ENCODE measurements around the gene PFN3. TPM values are rescaled to one million over a fixed set of nuclear protein-coding genes. Genes with fewer than 3 reads are reported as not detected.

Gene PFN3
- polyA plus RNA-seq, 1 of the 3 experiments (the other 2 are of a cell fraction): not detected

- no peak for TF ChIP-seq POLR2AphosphoS5 (IDR thresholded peaks at IDR 0.05; ENCODE audit: low read depth, low read length)
- no peak for TF ChIP-seq RFX5 (IDR thresholded peaks at IDR 0.05; ENCODE audit: low read length)
- TF ChIP-seq, protein P1, sequence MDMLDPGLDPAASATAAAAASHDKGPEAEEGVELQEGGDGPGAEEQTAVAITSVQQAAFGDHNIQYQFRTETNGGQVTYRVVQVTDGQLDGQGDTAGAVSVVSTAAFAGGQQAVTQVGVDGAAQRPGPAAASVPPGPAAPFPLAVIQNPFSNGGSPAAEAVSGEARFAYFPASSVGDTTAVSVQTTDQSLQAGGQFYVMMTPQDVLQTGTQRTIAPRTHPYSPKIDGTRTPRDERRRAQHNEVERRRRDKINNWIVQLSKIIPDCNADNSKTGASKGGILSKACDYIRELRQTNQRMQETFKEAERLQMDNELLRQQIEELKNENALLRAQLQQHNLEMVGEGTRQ (IDR thresholded peaks at IDR 0.05; ENCODE audit: borderline replicate concordance, low read depth, low read length): no peak
- TF ChIP-seq FOSL2 (IDR thresholded peaks at IDR 0.05; ENCODE audit: borderline replicate concordance, low read depth): no peak
- no peak for TF ChIP-seq SMC3 (IDR thresholded peaks at IDR 0.05; ENCODE audit: low read depth, low read length)
- no peak for TF ChIP-seq SIN3A (IDR thresholded peaks at IDR 0.05; ENCODE audit: borderline replicate concordance, low read depth, low read length)
- no peak for TF ChIP-seq EP300 (IDR thresholded peaks at IDR 0.05; ENCODE audit: borderline replicate concordance in 1 of 2, low read depth in 1 of 2, low read length in 1 of 2)
- TF ChIP-seq, protein P2, sequence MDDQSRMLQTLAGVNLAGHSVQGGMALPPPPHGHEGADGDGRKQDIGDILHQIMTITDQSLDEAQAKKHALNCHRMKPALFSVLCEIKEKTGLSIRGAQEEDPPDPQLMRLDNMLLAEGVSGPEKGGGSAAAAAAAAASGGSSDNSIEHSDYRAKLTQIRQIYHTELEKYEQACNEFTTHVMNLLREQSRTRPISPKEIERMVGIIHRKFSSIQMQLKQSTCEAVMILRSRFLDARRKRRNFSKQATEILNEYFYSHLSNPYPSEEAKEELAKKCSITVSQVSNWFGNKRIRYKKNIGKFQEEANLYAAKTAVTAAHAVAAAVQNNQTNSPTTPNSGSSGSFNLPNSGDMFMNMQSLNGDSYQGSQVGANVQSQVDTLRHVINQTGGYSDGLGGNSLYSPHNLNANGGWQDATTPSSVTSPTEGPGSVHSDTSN (IDR thresholded peaks at IDR 0.05): no peak
These were observed 37.6 kb downstream of the PFN3 start (continued) for GRCh38 chr5:177362610-177363507.

- H3K27ac ChIP-seq (ENCODE audit: low read depth in 2 of 2, low read length in 1 of 2): no peak overlapping the region
- H3F3A ChIP-seq (replicated peaks; ENCODE audit: insufficient read depth): peaks cover 9% of the 10 kb centered on the region
- no peaks in the 10 kb centered on the region for H4K20me1 ChIP-seq (ENCODE audit: insufficient read depth)
- H3K9me2 ChIP-seq: no peaks in the 10 kb centered on the region
- H3K9me3 ChIP-seq: no peaks in the 10 kb centered on the region
- 84% methylated on average over 8 of the region's 8 CpGs for WGBS (ENCODE audit: low lambda C conversion rate)
- DNase-seq: no peak
- ChIA-PET CTCF (interaction anchor here (0.8 to 1.3 kb wide), 4 partner anchors 10 to 95 kb away, joined by 3 to 4 read pairs (median 4); no protein-coding TSS in a partner anchor), POLR2A (no interaction called here)
- H3K4me2 ChIP-seq: no peak overlapping the region
- TF ChIP-seq, protein P2 (IDR thresholded peaks at IDR 0.05): no peak
- TF ChIP-seq YY1 (IDR thresholded peaks at IDR 0.05; ENCODE audit: low read depth) (no peak), TEAD4 (IDR thresholded peaks at IDR 0.05; ENCODE audit: borderline replicate concordance, insufficient read depth) (no peak), RFX5 (IDR thresholded peaks at IDR 0.05; ENCODE audit: low read length) (no peak), NFIC (IDR thresholded peaks at IDR 0.05; ENCODE audit: borderline replicate concordance) (no peak), MAX (IDR thresholded peaks at IDR 0.05; ENCODE audit: low read depth) (no peak), NRF1 (IDR thresholded peaks at IDR 0.05; ENCODE audit: low read depth, low read length) (no peak), RAD21 (IDR thresholded peaks at IDR 0.05; ENCODE audit: low read length) (no peak), TAF1 (IDR thresholded peaks at IDR 0.05; ENCODE audit: borderline replicate concordance, low read depth, low read length) (no peak), GABPA (IDR thresholded peaks at IDR 0.05; ENCODE audit: low read depth) (no peak), EP300 (IDR thresholded peaks at IDR 0.05; ENCODE audit: borderline replicate concordance in 1 of 2, low read depth in 1 of 2, low read length in 1 of 2) (no peak), GATA2 (CRISPR knock-in tag; IDR thresholded peaks at IDR 0.05) (no peak), FOXJ3 (CRISPR knock-in tag; IDR thresholded peaks at IDR 0.05) (no peak)
- TF ChIP-seq, protein P3, sequence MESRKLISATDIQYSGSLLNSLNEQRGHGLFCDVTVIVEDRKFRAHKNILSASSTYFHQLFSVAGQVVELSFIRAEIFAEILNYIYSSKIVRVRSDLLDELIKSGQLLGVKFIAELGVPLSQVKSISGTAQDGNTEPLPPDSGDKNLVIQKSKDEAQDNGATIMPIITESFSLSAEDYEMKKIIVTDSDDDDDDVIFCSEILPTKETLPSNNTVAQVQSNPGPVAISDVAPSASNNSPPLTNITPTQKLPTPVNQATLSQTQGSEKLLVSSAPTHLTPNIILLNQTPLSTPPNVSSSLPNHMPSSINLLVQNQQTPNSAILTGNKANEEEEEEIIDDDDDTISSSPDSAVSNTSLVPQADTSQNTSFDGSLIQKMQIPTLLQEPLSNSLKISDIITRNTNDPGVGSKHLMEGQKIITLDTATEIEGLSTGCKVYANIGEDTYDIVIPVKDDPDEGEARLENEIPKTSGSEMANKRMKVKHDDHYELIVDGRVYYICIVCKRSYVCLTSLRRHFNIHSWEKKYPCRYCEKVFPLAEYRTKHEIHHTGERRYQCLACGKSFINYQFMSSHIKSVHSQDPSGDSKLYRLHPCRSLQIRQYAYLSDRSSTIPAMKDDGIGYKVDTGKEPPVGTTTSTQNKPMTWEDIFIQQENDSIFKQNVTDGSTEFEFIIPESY (IDR thresholded peaks at IDR 0.05; ENCODE audit: borderline replicate concordance, low read depth): no peak
- TF ChIP-seq, protein P4, sequence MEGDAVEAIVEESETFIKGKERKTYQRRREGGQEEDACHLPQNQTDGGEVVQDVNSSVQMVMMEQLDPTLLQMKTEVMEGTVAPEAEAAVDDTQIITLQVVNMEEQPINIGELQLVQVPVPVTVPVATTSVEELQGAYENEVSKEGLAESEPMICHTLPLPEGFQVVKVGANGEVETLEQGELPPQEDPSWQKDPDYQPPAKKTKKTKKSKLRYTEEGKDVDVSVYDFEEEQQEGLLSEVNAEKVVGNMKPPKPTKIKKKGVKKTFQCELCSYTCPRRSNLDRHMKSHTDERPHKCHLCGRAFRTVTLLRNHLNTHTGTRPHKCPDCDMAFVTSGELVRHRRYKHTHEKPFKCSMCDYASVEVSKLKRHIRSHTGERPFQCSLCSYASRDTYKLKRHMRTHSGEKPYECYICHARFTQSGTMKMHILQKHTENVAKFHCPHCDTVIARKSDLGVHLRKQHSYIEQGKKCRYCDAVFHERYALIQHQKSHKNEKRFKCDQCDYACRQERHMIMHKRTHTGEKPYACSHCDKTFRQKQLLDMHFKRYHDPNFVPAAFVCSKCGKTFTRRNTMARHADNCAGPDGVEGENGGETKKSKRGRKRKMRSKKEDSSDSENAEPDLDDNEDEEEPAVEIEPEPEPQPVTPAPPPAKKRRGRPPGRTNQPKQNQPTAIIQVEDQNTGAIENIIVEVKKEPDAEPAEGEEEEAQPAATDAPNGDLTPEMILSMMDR (IDR thresholded peaks at IDR 0.05): no peak
- TF ChIP-seq, protein P1 (IDR thresholded peaks at IDR 0.05; ENCODE audit: borderline replicate concordance, low read depth, low read length): no peak
- H3K4me3 ChIP-seq (ENCODE audit: low read depth in 2 of 2, low read length in 1 of 2): no peak overlapping the region
- no peaks in the 10 kb centered on the region for H3K79me2 ChIP-seq (ENCODE audit: insufficient read depth)
- no peaks in the 10 kb centered on the region for H3K36me3 ChIP-seq (replicated peaks in 1 of 2; ENCODE audit: control insufficient read depth in 1 of 2, insufficient read depth in 2 of 2, low read length in 1 of 2)
- no peak overlapping the region for H2AFZ ChIP-seq (ENCODE audit: low read depth)
- H3K9ac ChIP-seq: no peak overlapping the region
- no peaks in the 10 kb centered on the region for H3K27me3 ChIP-seq (ENCODE audit: insufficient read depth)
- H3K4me1 ChIP-seq (ENCODE audit: control insufficient read depth in 1 of 2, insufficient read depth in 2 of 2, low read depth in 1 of 2, low read length in 1 of 2): peaks cover 11 to 30% of the 10 kb centered on the region in 2 experiments
These were observed 38.2 kb downstream of the PFN3 start for GRCh38 chr5:177362292-177362609.
